Kidney epithelial cell (primary cell): Measurements from ENCODE around the gene PRLH. TPM values are rescaled to one million over a fixed set of nuclear protein-coding genes. Genes with fewer than 3 reads are reported as not detected.
"Not testable (repeated sequence)": the region's sequence is repeated elsewhere in the genome, so short reads cannot be mapped to it uniquely, and the experiment has no call there.

Experiments used
- DNase-seq: peaks from one replicate; pipeline ENCODE4 v3.0.0-alpha.2; 2010; ENCODE audit warnings: low read depth
- H3K27me3 ChIP-seq: 2 replicates; pipeline ENCODE4 v1.6.0; 2011; ENCODE audit warnings: low read length; ENCODE audit not compliant: control insufficient read depth, insufficient read depth
- H3K36me3 ChIP-seq: 2 replicates; pipeline ENCODE4 v1.5.1; 2011; ENCODE audit warnings: low read length; ENCODE audit not compliant: control insufficient read depth, insufficient read depth
- H3K4me3 ChIP-seq: 2 replicates; pipeline ENCODE4 v1.5.1; 2011; ENCODE audit warnings: low read depth, mild to moderate bottlenecking, control low read depth, low read length
- total RNA-seq: library from RNA; depleted of rRNA; stranded (reverse); fragments of >200 nt; gene quantifications from 2 replicates; pipeline ENCODE4 v1.2.3, GENCODE V29; 2015
- TF ChIP-seq, protein P1 (sequence below): IDR thresholded peaks from 2 replicates; pipeline ENCODE4 v1.5.1; 2011; ENCODE audit warnings: mild to moderate bottlenecking, moderate library complexity, low read length, control low read depth, inconsistent platforms; ENCODE audit not compliant: insufficient read depth, poor library complexity, severe bottlenecking

PRLH gene
- total RNA-seq, 1 donor from 2014 or later, result not detected

DNA sequence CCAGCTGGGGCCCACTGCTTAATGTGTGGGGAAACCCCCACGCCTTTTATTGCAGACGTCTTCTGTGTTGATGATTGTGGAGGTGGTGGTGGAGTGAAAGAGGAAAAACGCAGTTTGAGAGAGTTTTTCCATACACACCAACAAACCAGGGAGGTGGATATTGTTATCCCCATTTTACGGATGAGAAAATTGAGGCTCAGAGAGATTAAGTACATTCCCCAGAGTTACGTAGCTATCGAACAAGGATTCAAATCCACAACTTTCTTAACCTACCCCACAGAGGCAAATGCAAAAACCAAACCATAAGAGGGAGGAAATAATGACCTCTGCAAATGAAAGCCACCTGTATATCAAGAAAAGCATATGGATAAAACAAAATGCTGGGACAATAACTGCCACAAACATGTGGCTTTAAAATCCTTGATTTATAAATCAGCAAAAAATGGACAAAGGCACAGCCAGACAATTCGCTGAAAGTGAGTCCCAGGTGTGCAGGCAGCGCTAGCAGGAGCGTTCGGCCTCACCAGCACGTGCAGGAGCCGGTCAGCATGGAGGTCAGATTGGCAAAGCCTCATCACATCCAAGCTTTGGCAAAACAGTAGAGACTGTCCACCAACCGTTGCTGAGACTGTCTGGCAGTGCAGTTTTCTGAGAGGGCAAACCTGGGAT is 36.8 kb downstream of the PRLH start:
- Histone ChIP-seq H3K27me3 (no peaks in the 10 kb centered on the region), H3K4me3 (no peak overlapping the region), H3K36me3 (no peaks in the 10 kb centered on the region)
- TF ChIP-seq, protein P1, sequence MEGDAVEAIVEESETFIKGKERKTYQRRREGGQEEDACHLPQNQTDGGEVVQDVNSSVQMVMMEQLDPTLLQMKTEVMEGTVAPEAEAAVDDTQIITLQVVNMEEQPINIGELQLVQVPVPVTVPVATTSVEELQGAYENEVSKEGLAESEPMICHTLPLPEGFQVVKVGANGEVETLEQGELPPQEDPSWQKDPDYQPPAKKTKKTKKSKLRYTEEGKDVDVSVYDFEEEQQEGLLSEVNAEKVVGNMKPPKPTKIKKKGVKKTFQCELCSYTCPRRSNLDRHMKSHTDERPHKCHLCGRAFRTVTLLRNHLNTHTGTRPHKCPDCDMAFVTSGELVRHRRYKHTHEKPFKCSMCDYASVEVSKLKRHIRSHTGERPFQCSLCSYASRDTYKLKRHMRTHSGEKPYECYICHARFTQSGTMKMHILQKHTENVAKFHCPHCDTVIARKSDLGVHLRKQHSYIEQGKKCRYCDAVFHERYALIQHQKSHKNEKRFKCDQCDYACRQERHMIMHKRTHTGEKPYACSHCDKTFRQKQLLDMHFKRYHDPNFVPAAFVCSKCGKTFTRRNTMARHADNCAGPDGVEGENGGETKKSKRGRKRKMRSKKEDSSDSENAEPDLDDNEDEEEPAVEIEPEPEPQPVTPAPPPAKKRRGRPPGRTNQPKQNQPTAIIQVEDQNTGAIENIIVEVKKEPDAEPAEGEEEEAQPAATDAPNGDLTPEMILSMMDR, result no peak
- no peak for DNase-seq

- no peak for DNase-seq
- H3K27me3 ChIP-seq, result no peaks in the 10 kb centered on the region
- TF ChIP-seq, protein P1, result no peak
- no peak overlapping the region for H3K4me3 ChIP-seq
- H3K36me3 ChIP-seq, result no peaks in the 10 kb centered on the region
Measured at GRCh38 chr2:237603718-237604362, 37.5 kb downstream of the PRLH start.

DNA sequence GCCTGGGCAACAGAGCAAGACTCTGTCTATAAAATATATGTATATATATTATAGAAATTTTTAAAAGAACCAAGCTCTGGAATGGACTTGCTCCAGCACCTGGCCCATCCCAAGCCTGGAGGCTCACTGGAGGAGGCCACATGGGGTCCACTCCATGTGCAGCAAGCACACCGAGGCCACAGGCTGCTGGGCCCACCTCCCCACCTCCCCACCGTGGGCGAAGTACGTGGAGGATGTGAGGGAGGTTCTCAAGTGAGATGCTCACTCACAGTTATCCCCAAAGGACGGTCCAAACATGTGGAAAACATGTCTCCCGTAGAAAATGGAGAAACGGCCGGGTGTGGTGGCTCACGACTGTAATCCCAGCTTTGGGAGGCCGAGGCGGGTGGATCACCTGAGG is 38.0 kb downstream of the PRLH start:
- Histone ChIP-seq H3K4me3 (no peak overlapping the region), H3K27me3 (no peaks in the 10 kb centered on the region), H3K36me3 (no peaks in the 10 kb centered on the region)
- DNase-seq, result no peak
- TF ChIP-seq, protein P1, result no peak

DNA sequence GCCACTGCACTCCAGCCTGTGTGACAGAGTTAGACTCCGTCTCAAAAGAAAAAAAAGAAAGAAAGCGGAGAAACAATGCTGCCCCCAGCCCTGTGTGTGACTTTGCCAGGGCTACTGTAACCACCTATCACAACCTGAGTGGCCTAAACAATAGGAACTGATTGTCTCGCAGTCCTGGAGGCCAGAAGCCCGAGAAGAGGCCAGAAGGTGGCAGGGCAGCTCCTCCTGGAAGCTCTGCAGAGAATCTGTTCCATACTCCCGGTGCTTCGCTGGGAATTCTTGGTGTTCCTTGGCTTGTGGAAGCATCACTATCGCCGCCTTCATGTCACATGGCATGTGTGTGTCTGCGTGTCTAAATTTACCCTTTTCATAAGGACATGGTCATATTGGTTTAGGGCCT is 38.6 kb downstream of the PRLH start:
- TF ChIP-seq, protein P1, result peak; percentile 34
- Histone ChIP-seq H3K4me3 (no peak overlapping the region), H3K27me3 (no peaks in the 10 kb centered on the region), H3K36me3 (no peaks in the 10 kb centered on the region)
- no peak for DNase-seq

- H3K27me3 ChIP-seq, DNase-seq: not testable (repeated sequence)
Measured at GRCh38 chr2:237606522-237606921, 40.1 kb downstream of the PRLH start.

GRCh38 chr2:237612527-237613357 is 46.4 kb downstream of the PRLH start:
- TF ChIP-seq, protein P1, result no peak
- Histone ChIP-seq H3K4me3 (no peak overlapping the region), H3K36me3 (no peaks in the 10 kb centered on the region), H3K27me3 (no peaks in the 10 kb centered on the region)
- DNase-seq, result no peak

More at GRCh38 chr2:237606522-237606921, 40.1 kb downstream of the PRLH start:
- not testable (repeated sequence) for H3K36me3 ChIP-seq, H3K4me3 ChIP-seq
